PC-9 (cell line): ENCODE measurements around the gene SETD3. TPM values are rescaled to one million over a fixed set of nuclear protein-coding genes. Genes with fewer than 3 reads are reported as not detected.
A peak's percentile ranks its signal among the peaks of the same experiment; 100 is the strongest.

Experiments
- BruUV-seq: library from RNA; stranded (reverse); fragments of 400-500 nt; replicated peaks from 2 replicates; lab custom pipeline; 2021; lab: Mats Ljungman, UMichigan
- CTCF ChIA-PET: fragments of 300-600 bp; sonication (Branson Sonifier 250); formaldehyde crosslinking; loops from one replicate; lab custom pipeline; 2022; ENCODE audit warnings: antibody characterized with exemption; lab: Charles Lee
- POLR2A ChIA-PET: fragments of 300-600 bp; sonication (Branson Sonifier 250); formaldehyde crosslinking; loops from one replicate; lab custom pipeline; 2022; ENCODE audit warnings: antibody characterized with exemption; ENCODE audit not compliant: unreplicated experiment; lab: Charles Lee
- DNase-seq, 2 experiments: peaks; one replicate each; pipeline versions ENCODE4 v3.0.0 to v3.0.0-alpha.2; 2015 to 2022; ENCODE audit warnings: mixed read lengths in 1 of 2
- H2AFZ ChIP-seq: fragments of 200-600 bp; sonication (generic); 2 replicates; pipeline ENCODE4 v1.8.1; 2017; ENCODE audit warnings: antibody characterized with exemption
- H3F3A ChIP-seq: fragments of 200-600 bp; sonication (generic); 2 replicates; pipeline ENCODE4 v1.8.1; 2017; ENCODE audit warnings: antibody characterized with exemption, mild to moderate bottlenecking, low read depth; ENCODE audit not compliant: insufficient read depth
- H3K27ac ChIP-seq: fragments of 200-600 bp; sonication (generic); 2 replicates; pipeline ENCODE4 v1.6.1; 2016; ENCODE audit warnings: mixed run types
- H3K27me3 ChIP-seq: fragments of 200-600 bp; sonication (generic); 2 replicates; pipeline ENCODE4 v1.6.1; 2016; ENCODE audit warnings: low read depth, mixed run types; ENCODE audit not compliant: insufficient read depth
- H3K36me3 ChIP-seq: fragments of 200-600 bp; sonication (generic); 2 replicates; pipeline ENCODE4 v1.6.1; 2016; ENCODE audit warnings: low read depth, mixed run types
- H3K4me1 ChIP-seq: fragments of 200-600 bp; sonication (generic); replicated peaks from 2 replicates; pipeline ENCODE4 v1.6.1; 2016; ENCODE audit warnings: mixed run types; ENCODE audit not compliant: insufficient read depth
- H3K4me2 ChIP-seq: fragments of 200-600 bp; sonication (generic); 2 replicates; pipeline ENCODE4 v1.6.1; 2017; ENCODE audit warnings: mixed run types
- H3K4me3 ChIP-seq: fragments of 200-600 bp; sonication (generic); 2 replicates; pipeline ENCODE4 v1.6.1; 2016; ENCODE audit warnings: mixed run types
- H3K79me2 ChIP-seq: fragments of 200-600 bp; sonication (generic); 2 replicates; pipeline ENCODE4 v1.6.1; 2017; ENCODE audit warnings: low read depth, mixed run types
- H3K9me2 ChIP-seq: fragments of 200-600 bp; sonication (generic); 2 replicates; pipeline ENCODE4 v1.8.1; 2017; ENCODE audit warnings: mild to moderate bottlenecking; ENCODE audit not compliant: insufficient read depth
- H3K9me3 ChIP-seq: fragments of 200-600 bp; sonication (generic); 2 replicates; pipeline ENCODE4 v1.8.1; 2016; ENCODE audit warnings: low read depth; ENCODE audit not compliant: insufficient read depth
- H4K20me1 ChIP-seq: fragments of 200-600 bp; sonication (generic); 2 replicates; pipeline ENCODE4 v1.8.1; 2017; ENCODE audit not compliant: insufficient read depth
- EZH2 ChIP-seq: fragments of 200-600 bp; sonication (generic); IDR thresholded peaks from 2 replicates; pipeline ENCODE4 v1.8.0; 2017; ENCODE audit warnings: antibody characterized with exemption, low read depth
- intact Hi-C: fragments of 100-400 bp; cut with micrococcal nuclease; formaldehyde crosslinking; loops from one replicate; pipeline ENCODE4 v1.10.0; 2022; ENCODE audit not compliant: unreplicated experiment
- total RNA-seq: library from RNA; stranded (reverse); gene quantifications from 2 replicates; pipeline ENCODE4 v1.2.3, GENCODE V29; 2021
- TF ChIP-seq, protein P1 (sequence below): fragments of 200-600 bp; sonication (generic); conservative IDR thresholded peaks from 2 replicates; pipeline ENCODE4 v1.6.1; 2017; ENCODE audit warnings: mixed run types, antibody characterized with exemption, mild to moderate bottlenecking, moderate library complexity

SETD3 gene
- total RNA-seq, 1 experiment from 2014 or later: 13.4 TPM

DNA sequence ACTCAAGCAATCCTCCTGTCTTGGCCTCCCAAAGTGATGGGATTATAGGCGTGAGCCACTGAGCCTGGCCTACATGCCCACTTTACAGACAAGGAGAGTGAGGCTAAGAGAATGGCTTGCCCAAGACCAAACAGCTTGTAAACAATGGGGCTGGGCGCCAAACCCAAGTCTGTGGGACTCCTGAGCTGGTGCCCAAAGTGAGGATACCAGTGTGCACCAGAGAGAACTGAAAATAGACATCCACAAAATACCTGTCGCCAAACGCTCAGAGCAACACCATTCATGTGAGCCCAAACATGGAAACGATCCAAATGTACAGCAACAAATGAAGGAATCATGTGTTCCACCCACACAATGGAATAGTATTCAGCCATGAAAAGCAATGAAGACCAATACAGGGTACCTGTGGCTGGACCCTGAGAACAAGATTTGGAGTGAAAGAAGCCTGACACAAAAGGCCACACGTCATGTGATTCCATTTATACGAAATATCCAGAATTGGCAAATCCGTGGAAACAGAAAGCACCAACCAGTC, 38.8 kb upstream of the SETD3 start:
- Histone ChIP-seq H3K9me2 (no peaks in the 10 kb centered on the region), H3K4me3 (no peak overlapping the region), H3K27ac (no peak overlapping the region), H3K79me2 (no peaks in the 10 kb centered on the region), H2AFZ (no peak overlapping the region), H3K4me1 (no peaks in the 10 kb centered on the region), H3F3A (no peaks in the 10 kb centered on the region), H4K20me1 (no peaks in the 10 kb centered on the region), H3K27me3 (no peaks in the 10 kb centered on the region), H3K4me2 (no peak overlapping the region), H3K36me3 (no peaks in the 10 kb centered on the region), H3K9me3 (no peaks in the 10 kb centered on the region)
- TF ChIP-seq, protein P1, sequence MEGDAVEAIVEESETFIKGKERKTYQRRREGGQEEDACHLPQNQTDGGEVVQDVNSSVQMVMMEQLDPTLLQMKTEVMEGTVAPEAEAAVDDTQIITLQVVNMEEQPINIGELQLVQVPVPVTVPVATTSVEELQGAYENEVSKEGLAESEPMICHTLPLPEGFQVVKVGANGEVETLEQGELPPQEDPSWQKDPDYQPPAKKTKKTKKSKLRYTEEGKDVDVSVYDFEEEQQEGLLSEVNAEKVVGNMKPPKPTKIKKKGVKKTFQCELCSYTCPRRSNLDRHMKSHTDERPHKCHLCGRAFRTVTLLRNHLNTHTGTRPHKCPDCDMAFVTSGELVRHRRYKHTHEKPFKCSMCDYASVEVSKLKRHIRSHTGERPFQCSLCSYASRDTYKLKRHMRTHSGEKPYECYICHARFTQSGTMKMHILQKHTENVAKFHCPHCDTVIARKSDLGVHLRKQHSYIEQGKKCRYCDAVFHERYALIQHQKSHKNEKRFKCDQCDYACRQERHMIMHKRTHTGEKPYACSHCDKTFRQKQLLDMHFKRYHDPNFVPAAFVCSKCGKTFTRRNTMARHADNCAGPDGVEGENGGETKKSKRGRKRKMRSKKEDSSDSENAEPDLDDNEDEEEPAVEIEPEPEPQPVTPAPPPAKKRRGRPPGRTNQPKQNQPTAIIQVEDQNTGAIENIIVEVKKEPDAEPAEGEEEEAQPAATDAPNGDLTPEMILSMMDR: no peak
- no peak for TF ChIP-seq EZH2
- POLR2A ChIA-PET: interaction anchor here (0.5 kb wide), 1 partner anchor 40 kb away, joined by 3 read pairs; no protein-coding TSS in a partner anchor
- intact Hi-C loops: loop anchor here (2.0 kb wide), 1 partner anchor 109 kb away; no protein-coding TSS in a partner anchor
- BruUV-seq: no TSS peak
- no peak for DNase-seq
- CTCF ChIA-PET: interaction anchor here (0.7 kb wide), 1 partner anchor 11 kb away, joined by 7 read pairs; no protein-coding TSS in a partner anchor

DNA sequence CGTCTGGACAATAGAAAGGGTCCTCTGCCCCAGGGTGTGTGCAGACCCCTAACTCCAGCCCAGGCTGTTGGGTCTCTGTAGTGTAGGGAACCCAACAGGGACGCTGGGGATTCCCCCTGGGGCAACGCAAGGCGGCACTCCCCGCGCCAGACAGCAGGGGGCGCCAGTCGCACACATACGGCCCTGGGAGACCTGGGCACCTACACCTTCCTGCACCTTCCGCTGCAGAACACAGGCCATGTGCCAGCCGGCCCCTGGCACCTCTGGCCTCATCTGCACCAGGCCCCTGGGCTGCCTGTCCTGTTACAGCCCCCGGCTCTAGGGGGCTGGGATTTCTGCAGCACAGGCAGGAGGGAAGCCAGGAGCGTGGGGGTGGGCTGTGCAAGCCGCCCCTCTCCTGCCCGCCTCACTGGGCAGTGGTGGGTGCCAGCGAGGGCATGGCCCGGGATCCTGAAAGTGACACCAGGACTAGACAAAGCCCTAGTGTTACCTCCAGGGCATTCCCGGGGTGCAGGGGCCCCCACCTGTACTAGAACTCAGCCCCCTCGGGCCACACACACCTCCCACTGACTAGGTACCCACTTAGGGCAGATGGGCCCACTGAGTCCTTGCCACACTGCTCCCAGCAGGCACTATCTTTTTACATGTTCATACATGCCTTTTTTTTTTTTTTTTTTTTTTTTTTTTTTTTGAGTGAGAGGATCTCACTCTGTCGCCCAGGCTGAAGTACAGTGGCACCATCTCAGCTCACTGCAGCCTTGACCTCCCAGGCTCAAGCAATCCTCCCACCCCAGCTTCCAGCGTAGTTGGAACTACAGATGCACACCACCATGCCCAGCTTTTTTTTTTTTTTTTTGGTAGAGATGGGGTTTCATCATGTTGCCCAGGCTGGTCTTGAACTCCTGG, 38.0 kb upstream of the SETD3 start:
- Histone ChIP-seq H3K4me3 (no peak overlapping the region), H4K20me1 (no peaks in the 10 kb centered on the region), H3K27ac (no peak overlapping the region), H2AFZ (no peak overlapping the region), H3K4me1 (no peaks in the 10 kb centered on the region), H3K4me2 (no peak overlapping the region), H3K36me3 (no peaks in the 10 kb centered on the region), H3K9me2 (no peaks in the 10 kb centered on the region), H3K79me2 (no peaks in the 10 kb centered on the region), H3K27me3 (no peaks in the 10 kb centered on the region), H3F3A (no peaks in the 10 kb centered on the region), H3K9me3 (no peaks in the 10 kb centered on the region)
- CTCF ChIA-PET: interaction anchor here (0.7 kb wide), 1 partner anchor 11 kb away, joined by 7 read pairs; no protein-coding TSS in a partner anchor
- peak; percentile 35 to 51 for DNase-seq
- TF ChIP-seq, protein P1: peak; percentile 84
- TF ChIP-seq EZH2: no peak
- BruUV-seq: no TSS peak
- intact Hi-C loops: loop anchor here (2.0 kb wide), 1 partner anchor 110 kb away; no protein-coding TSS in a partner anchor
- POLR2A ChIA-PET: interaction anchor here (0.5 kb wide), 1 partner anchor 41 kb away, joined by 3 read pairs; no protein-coding TSS in a partner anchor

DNA sequence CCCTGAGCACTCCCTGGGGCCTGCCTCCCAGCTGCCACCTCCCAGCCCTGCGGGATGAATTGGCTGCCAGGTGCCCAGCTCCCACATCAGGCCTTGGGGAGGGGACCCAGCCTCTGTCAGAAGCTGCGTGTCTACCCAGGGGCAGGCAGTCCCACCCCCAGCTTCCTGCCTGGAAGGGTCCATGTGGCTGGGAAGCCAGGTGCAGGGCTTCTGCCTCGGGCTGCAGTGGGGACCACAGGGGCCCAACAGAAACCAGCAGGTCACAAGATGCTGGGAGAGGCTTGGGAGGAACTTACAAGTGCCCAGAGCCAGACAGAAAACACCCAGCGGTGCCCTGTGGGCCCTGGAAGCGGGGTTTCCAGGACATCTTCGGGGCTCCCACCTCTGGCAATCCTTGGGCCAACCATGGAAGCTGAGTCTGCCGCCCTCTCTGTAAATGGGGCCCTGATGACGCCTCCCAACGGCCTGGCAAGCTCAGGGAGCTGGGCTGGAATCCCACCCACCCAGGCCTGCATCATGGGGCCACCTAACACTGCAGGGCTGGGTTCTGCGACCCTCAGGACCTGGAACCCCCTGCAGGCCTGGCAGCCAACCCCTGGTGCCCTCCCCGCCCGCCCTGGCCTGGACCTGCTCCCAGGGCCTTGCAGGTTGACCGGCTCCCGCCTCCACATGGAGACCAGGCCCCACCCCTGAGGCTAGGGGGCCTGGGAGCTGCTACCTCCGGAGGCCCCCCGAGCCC, 37.2 kb upstream of the SETD3 start:
- H3K4me1 ChIP-seq: no peaks in the 10 kb centered on the region
- ChIA-PET POLR2A (no interaction called here), CTCF (no interaction called here)
- TF ChIP-seq, protein P1: no peak
- no peak for TF ChIP-seq EZH2
- intact Hi-C loops: loop anchor here (2.0 kb wide), 1 partner anchor 111 kb away; no protein-coding TSS in a partner anchor
- no peaks in the 10 kb centered on the region for H3K9me2 ChIP-seq
- no TSS peak for BruUV-seq
- H3F3A ChIP-seq: no peaks in the 10 kb centered on the region
- no peaks in the 10 kb centered on the region for H3K27me3 ChIP-seq
- no peaks in the 10 kb centered on the region for H3K79me2 ChIP-seq
- no peak overlapping the region for H3K4me3 ChIP-seq
- H4K20me1 ChIP-seq: no peaks in the 10 kb centered on the region
- H2AFZ ChIP-seq: no peak overlapping the region
- no peak for DNase-seq
- no peaks in the 10 kb centered on the region for H3K9me3 ChIP-seq
- no peaks in the 10 kb centered on the region for H3K36me3 ChIP-seq
- H3K27ac ChIP-seq: no peak overlapping the region
- no peak overlapping the region for H3K4me2 ChIP-seq
